Measurements from ENCODE around the gene NUMA1. TPM values are rescaled to one million over a fixed set of nuclear protein-coding genes. Genes with fewer than 3 reads are reported as not detected.

Gene NUMA1
- polyA plus RNA-seq, 1 donor from 2014 or later = 116 TPM

DNA sequence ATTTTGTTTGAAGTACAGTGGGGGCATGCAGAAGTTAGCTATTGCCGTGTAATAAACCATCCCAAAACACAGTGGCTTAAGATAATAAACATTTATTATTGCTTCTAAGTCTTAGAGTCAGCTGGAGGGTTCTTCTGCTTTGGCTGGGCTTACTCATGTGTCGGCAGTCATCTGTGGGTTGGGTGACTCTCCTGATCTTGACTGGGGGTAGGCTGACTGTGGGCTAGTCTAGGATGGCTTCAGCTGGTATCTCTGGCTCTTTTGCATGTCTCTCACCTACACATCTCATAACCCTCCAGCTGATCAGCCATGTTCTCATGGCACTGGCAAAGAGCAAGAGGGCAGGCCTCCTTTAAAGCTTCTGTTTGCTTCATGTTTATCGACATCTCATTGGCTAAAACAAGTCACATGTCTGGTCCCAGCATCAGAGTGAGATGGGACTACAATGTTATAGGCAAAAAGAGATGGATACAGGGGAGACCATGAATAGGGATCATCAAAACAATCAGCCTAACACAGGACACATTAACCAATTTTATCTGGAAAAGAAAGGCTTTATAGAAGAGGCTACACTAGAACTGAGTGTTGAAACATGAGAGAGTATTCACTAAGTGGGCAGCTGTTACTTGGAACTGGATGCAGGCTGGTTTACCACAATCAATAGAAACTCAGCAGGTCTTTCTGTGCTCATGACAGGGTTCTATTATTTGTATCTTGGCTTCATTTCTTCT, 5.4 kb upstream of the NUMA1 start:
- H2AFZ ChIP-seq (ENCODE audit: low read depth, low read length) = no peak overlapping the region
- H3K27ac ChIP-seq (ENCODE audit: low read length) = peak overlapping the region; percentile 7
- no peaks in the 10 kb centered on the region for H3K36me3 ChIP-seq (ENCODE audit: insufficient read depth, low read length)
- no peak for TF ChIP-seq MXI1 (conservative IDR thresholded peaks at IDR 0.05; ENCODE audit: poor library complexity, severe bottlenecking)
- no peak for TF ChIP-seq POLR2AphosphoS5 (IDR thresholded peaks at IDR 0.05)
- no peak for TF ChIP-seq RAD21 (conservative IDR thresholded peaks at IDR 0.05)
- TF ChIP-seq, protein P1, sequence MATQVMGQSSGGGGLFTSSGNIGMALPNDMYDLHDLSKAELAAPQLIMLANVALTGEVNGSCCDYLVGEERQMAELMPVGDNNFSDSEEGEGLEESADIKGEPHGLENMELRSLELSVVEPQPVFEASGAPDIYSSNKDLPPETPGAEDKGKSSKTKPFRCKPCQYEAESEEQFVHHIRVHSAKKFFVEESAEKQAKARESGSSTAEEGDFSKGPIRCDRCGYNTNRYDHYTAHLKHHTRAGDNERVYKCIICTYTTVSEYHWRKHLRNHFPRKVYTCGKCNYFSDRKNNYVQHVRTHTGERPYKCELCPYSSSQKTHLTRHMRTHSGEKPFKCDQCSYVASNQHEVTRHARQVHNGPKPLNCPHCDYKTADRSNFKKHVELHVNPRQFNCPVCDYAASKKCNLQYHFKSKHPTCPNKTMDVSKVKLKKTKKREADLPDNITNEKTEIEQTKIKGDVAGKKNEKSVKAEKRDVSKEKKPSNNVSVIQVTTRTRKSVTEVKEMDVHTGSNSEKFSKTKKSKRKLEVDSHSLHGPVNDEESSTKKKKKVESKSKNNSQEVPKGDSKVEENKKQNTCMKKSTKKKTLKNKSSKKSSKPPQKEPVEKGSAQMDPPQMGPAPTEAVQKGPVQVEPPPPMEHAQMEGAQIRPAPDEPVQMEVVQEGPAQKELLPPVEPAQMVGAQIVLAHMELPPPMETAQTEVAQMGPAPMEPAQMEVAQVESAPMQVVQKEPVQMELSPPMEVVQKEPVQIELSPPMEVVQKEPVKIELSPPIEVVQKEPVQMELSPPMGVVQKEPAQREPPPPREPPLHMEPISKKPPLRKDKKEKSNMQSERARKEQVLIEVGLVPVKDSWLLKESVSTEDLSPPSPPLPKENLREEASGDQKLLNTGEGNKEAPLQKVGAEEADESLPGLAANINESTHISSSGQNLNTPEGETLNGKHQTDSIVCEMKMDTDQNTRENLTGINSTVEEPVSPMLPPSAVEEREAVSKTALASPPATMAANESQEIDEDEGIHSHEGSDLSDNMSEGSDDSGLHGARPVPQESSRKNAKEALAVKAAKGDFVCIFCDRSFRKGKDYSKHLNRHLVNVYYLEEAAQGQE (IDR thresholded peaks at IDR 0.05; ENCODE audit: borderline replicate concordance) = no peak
- no peak for TF ChIP-seq EZH2 (IDR thresholded peaks at IDR 0.05; ENCODE audit: borderline replicate concordance, insufficient read depth, low read length, poor library complexity, severe bottlenecking)
- TF ChIP-seq, protein P2, sequence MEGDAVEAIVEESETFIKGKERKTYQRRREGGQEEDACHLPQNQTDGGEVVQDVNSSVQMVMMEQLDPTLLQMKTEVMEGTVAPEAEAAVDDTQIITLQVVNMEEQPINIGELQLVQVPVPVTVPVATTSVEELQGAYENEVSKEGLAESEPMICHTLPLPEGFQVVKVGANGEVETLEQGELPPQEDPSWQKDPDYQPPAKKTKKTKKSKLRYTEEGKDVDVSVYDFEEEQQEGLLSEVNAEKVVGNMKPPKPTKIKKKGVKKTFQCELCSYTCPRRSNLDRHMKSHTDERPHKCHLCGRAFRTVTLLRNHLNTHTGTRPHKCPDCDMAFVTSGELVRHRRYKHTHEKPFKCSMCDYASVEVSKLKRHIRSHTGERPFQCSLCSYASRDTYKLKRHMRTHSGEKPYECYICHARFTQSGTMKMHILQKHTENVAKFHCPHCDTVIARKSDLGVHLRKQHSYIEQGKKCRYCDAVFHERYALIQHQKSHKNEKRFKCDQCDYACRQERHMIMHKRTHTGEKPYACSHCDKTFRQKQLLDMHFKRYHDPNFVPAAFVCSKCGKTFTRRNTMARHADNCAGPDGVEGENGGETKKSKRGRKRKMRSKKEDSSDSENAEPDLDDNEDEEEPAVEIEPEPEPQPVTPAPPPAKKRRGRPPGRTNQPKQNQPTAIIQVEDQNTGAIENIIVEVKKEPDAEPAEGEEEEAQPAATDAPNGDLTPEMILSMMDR (IDR thresholded peaks at IDR 0.05; ENCODE audit: poor library complexity, severe bottlenecking) = no peak
- no peak for TF ChIP-seq TAF1 (IDR thresholded peaks at IDR 0.05; ENCODE audit: low read depth)
- TF ChIP-seq EP300 (conservative IDR thresholded peaks at IDR 0.05; ENCODE audit: poor library complexity, severe bottlenecking) = no peak
- TF ChIP-seq SMC3 (conservative IDR thresholded peaks at IDR 0.05; ENCODE audit: poor library complexity) = no peak
- H3K79me2 ChIP-seq (replicated peaks; ENCODE audit: insufficient read depth, low read length) = no peaks in the 10 kb centered on the region
- H3K9me3 ChIP-seq (ENCODE audit: low read length) = no peaks in the 10 kb centered on the region
- no peak overlapping the region for H3K4me2 ChIP-seq (ENCODE audit: low read length)
- no peaks in the 10 kb centered on the region for H4K20me1 ChIP-seq (ENCODE audit: insufficient read depth)
- no peaks in the 10 kb centered on the region for H3K9me2 ChIP-seq (ENCODE audit: insufficient read depth, low read length)
- H3K27me3 ChIP-seq (ENCODE audit: insufficient read depth, low read depth, low read length) = no peaks in the 10 kb centered on the region
- peak overlapping the region; percentile 5 for H3K9ac ChIP-seq (ENCODE audit: low read length)
- H3K4me3 ChIP-seq (ENCODE audit: low read length) = no peak overlapping the region
- no peaks in the 10 kb centered on the region for H3F3A ChIP-seq (ENCODE audit: insufficient read depth, low read length, poor library complexity, severe bottlenecking)

DNA sequence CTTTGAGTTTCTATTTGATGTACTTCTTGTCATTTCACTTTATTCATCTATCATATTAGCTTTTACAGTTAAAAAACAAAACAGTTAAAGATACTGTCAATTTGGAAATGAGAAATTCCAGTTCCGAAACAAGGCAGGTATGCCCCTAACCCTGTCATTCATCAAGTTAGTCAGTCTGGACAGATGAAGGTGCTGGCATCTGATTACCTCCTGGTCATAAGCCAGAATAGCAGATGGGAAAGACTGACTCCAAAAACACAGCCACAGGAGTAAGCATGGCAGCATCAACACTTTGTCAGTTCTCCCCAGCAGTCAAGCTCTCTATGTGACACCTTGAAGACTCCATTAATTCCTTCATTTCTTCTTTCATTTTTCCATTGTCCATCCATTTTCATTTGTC, 4.6 kb upstream of the NUMA1 start:
- Histone ChIP-seq H3K36me3 (ENCODE audit: insufficient read depth, low read length) (no peaks in the 10 kb centered on the region), H3K79me2 (replicated peaks; ENCODE audit: insufficient read depth, low read length) (peaks cover 3% of the 10 kb centered on the region), H3K9me2 (ENCODE audit: insufficient read depth, low read length) (no peaks in the 10 kb centered on the region), H3K27ac (ENCODE audit: low read length) (no peak overlapping the region), H3K4me3 (ENCODE audit: low read length) (no peak overlapping the region), H3F3A (ENCODE audit: insufficient read depth, low read length, poor library complexity, severe bottlenecking) (no peaks in the 10 kb centered on the region), H2AFZ (ENCODE audit: low read depth, low read length) (no peak overlapping the region), H3K4me2 (ENCODE audit: low read length) (no peak overlapping the region), H3K9ac (ENCODE audit: low read length) (no peak overlapping the region), H3K9me3 (ENCODE audit: low read length) (no peaks in the 10 kb centered on the region), H3K27me3 (ENCODE audit: insufficient read depth, low read depth, low read length) (no peaks in the 10 kb centered on the region), H4K20me1 (ENCODE audit: insufficient read depth) (no peaks in the 10 kb centered on the region)
- TF ChIP-seq SMC3 (conservative IDR thresholded peaks at IDR 0.05; ENCODE audit: poor library complexity) (no peak), RAD21 (conservative IDR thresholded peaks at IDR 0.05) (no peak), POLR2AphosphoS5 (IDR thresholded peaks at IDR 0.05) (no peak), EZH2 (IDR thresholded peaks at IDR 0.05; ENCODE audit: borderline replicate concordance, insufficient read depth, low read length, poor library complexity, severe bottlenecking) (no peak), EP300 (conservative IDR thresholded peaks at IDR 0.05; ENCODE audit: poor library complexity, severe bottlenecking) (no peak), TAF1 (IDR thresholded peaks at IDR 0.05; ENCODE audit: low read depth) (no peak), MXI1 (conservative IDR thresholded peaks at IDR 0.05; ENCODE audit: poor library complexity, severe bottlenecking) (no peak)
- TF ChIP-seq, protein P1 (IDR thresholded peaks at IDR 0.05; ENCODE audit: borderline replicate concordance) = no peak
- TF ChIP-seq, protein P2 (IDR thresholded peaks at IDR 0.05; ENCODE audit: poor library complexity, severe bottlenecking) = no peak
